Measurements from ENCODE around the gene ZFYVE9.

DNA sequence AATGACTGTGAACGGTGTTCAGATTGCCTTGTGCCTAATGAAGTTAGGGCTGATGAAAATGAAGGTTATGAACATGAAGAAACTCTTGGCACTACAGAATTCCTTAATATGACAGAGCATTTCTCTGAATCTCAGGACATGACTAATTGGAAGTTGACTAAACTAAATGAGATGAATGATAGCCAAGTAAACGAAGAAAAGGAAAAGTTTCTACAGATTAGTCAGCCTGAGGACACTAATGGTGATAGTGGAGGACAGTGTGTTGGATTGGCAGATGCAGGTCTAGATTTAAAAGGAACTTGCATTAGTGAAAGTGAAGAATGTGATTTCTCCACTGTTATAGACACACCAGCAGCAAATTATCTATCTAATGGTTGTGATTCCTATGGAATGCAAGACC is 96.6 kb downstream of the ZFYVE9 start:
- TF ChIP-seq TAF1 (IDR thresholded peaks at IDR 0.05; ENCODE audit: low read depth, low read length) (no peak), EZH2 (IDR thresholded peaks at IDR 0.05; ENCODE audit: low read depth, low read length, severe bottlenecking) (no peak), HDAC6 (IDR thresholded peaks at IDR 0.05; ENCODE audit: low read depth, low read length) (no peak), ASH2L (IDR thresholded peaks at IDR 0.05; ENCODE audit: low read length) (no peak), SRF (IDR thresholded peaks at IDR 0.05; ENCODE audit: low read depth, low read length) (no peak), FOSL1 (IDR thresholded peaks at IDR 0.05; ENCODE audit: insufficient read depth, low read depth, low read length) (no peak), SP1 (IDR thresholded peaks at IDR 0.05; ENCODE audit: low read depth, low read length) (no peak), CBX8 (IDR thresholded peaks at IDR 0.05; ENCODE audit: borderline replicate concordance, low read depth, low read length) (no peak), MAFK (IDR thresholded peaks at IDR 0.05; ENCODE audit: low read depth, low read length) (no peak), CEBPB (IDR thresholded peaks at IDR 0.05; ENCODE audit: low read depth, low read length) (no peak), SP4 (IDR thresholded peaks at IDR 0.05; ENCODE audit: low read length) (no peak), CBX5 (IDR thresholded peaks at IDR 0.05; ENCODE audit: low read depth, low read length) (no peak)
- TF ChIP-seq, protein P1, sequence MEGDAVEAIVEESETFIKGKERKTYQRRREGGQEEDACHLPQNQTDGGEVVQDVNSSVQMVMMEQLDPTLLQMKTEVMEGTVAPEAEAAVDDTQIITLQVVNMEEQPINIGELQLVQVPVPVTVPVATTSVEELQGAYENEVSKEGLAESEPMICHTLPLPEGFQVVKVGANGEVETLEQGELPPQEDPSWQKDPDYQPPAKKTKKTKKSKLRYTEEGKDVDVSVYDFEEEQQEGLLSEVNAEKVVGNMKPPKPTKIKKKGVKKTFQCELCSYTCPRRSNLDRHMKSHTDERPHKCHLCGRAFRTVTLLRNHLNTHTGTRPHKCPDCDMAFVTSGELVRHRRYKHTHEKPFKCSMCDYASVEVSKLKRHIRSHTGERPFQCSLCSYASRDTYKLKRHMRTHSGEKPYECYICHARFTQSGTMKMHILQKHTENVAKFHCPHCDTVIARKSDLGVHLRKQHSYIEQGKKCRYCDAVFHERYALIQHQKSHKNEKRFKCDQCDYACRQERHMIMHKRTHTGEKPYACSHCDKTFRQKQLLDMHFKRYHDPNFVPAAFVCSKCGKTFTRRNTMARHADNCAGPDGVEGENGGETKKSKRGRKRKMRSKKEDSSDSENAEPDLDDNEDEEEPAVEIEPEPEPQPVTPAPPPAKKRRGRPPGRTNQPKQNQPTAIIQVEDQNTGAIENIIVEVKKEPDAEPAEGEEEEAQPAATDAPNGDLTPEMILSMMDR (IDR thresholded peaks at IDR 0.05; ENCODE audit: control extremely low read depth in 1 of 3, insufficient read depth in 1 of 3, low read depth in 1 of 3, low read length in 3 of 3) = no peak

All from H1 (cell line).